ENCODE measurements around the gene SEPTIN1.
A peak's percentile ranks its signal among the peaks of the same experiment; 100 is the strongest.

Gene SEPTIN1

DNA sequence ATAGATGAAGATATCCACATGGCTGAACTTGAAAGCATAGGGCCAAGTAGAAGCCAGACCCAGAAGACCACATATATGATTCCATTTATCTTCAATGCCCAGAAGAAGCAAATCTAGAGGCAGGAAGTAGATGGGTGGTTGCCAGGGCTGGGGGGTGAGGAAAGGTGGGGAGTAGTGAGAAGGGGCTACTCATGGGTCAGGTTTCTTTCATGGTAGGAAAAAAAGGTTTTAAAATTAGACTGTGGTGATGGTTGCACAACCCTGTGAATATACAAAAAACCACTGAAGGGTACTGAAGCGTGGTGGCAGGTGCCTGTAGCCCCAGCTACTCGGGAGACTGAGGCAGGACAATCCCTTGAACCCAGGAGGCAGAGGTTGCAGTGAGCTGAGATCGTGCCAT, 32.7 kb downstream of the SEPTIN1 start:
- ChIA-PET CTCF (interaction anchor here (1.1 kb wide), 2 partner anchors 53 to 60 kb away, joined by 3 read pairs; no protein-coding TSS in a partner anchor), POLR2A (interaction anchor here (0.7 kb wide), 1 partner anchor 703 kb away, joined by 7 read pairs; no protein-coding TSS in a partner anchor)
- Histone ChIP-seq H3K27ac (ENCODE audit: extremely low read depth, low read depth, low read length) (no peak overlapping the region), H3K36me3 (ENCODE audit: control insufficient read depth in 2 of 2, insufficient read depth in 1 of 2, low read length in 2 of 2) (peaks cover 5 to 45% of the 10 kb centered on the region in 2 experiments; a peak in 2 of 3 replicates), H3K9me3 (ENCODE audit: control insufficient read depth, insufficient read depth, low read depth, low read length) (no peaks in the 10 kb centered on the region), H3K4me3 (ENCODE audit: low read depth, low read length) (no peak overlapping the region), H3K4me1 (ENCODE audit: control insufficient read depth, insufficient read depth, low read length) (no peaks in the 10 kb centered on the region)
- TF ChIP-seq, protein P1, sequence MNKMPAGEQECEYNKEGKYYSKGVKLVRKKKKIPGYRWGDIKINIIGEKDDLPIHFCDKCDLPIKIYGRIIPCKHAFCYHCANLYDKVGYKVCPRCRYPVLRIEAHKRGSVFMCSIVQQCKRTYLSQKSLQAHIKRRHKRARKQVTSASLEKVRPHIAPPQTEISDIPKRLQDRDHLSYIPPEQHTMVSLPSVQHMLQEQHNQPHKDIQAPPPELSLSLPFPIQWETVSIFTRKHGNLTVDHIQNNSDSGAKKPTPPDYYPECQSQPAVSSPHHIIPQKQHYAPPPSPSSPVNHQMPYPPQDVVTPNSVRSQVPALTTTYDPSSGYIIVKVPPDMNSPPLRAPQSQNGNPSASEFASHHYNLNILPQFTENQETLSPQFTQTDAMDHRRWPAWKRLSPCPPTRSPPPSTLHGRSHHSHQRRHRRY (tag by site-specific recombination; IDR thresholded peaks at IDR 0.05) = no peak
- TF ChIP-seq ZNF548 (tag by site-specific recombination; IDR thresholded peaks at IDR 0.05) (no peak), ZNF837 (tag by site-specific recombination; IDR thresholded peaks at IDR 0.05) (no peak), ZNF302 (tag by site-specific recombination; IDR thresholded peaks at IDR 0.05; ENCODE audit: low read depth) (no peak), ZNF19 (tag by site-specific recombination; IDR thresholded peaks at IDR 0.05; ENCODE audit: low read depth) (no peak), ZNF404 (tag by site-specific recombination; IDR thresholded peaks at IDR 0.05) (no peak), ZNF501 (tag by site-specific recombination; IDR thresholded peaks at IDR 0.05) (no peak), ZNF521 (tag by site-specific recombination; IDR thresholded peaks at IDR 0.05) (no peak), ZBTB17 (tag by site-specific recombination; IDR thresholded peaks at IDR 0.05) (peak; percentile 31; the same call in 1 of the 2 replicates), ZXDB (tag by site-specific recombination; IDR thresholded peaks at IDR 0.05) (no peak)
- TF ChIP-seq, protein P2, sequence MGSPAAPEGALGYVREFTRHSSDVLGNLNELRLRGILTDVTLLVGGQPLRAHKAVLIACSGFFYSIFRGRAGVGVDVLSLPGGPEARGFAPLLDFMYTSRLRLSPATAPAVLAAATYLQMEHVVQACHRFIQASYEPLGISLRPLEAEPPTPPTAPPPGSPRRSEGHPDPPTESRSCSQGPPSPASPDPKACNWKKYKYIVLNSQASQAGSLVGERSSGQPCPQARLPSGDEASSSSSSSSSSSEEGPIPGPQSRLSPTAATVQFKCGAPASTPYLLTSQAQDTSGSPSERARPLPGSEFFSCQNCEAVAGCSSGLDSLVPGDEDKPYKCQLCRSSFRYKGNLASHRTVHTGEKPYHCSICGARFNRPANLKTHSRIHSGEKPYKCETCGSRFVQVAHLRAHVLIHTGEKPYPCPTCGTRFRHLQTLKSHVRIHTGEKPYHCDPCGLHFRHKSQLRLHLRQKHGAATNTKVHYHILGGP (tag by site-specific recombination; IDR thresholded peaks at IDR 0.05) = no peak
- TF ChIP-seq, protein P3, sequence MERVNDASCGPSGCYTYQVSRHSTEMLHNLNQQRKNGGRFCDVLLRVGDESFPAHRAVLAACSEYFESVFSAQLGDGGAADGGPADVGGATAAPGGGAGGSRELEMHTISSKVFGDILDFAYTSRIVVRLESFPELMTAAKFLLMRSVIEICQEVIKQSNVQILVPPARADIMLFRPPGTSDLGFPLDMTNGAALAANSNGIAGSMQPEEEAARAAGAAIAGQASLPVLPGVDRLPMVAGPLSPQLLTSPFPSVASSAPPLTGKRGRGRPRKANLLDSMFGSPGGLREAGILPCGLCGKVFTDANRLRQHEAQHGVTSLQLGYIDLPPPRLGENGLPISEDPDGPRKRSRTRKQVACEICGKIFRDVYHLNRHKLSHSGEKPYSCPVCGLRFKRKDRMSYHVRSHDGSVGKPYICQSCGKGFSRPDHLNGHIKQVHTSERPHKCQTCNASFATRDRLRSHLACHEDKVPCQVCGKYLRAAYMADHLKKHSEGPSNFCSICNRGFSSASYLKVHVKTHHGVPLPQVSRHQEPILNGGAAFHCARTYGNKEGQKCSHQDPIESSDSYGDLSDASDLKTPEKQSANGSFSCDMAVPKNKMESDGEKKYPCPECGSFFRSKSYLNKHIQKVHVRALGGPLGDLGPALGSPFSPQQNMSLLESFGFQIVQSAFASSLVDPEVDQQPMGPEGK (tag by site-specific recombination; IDR thresholded peaks at IDR 0.05) = peak; percentile 36; the same call in 1 of the 2 replicates
- TF ChIP-seq, protein P4, sequence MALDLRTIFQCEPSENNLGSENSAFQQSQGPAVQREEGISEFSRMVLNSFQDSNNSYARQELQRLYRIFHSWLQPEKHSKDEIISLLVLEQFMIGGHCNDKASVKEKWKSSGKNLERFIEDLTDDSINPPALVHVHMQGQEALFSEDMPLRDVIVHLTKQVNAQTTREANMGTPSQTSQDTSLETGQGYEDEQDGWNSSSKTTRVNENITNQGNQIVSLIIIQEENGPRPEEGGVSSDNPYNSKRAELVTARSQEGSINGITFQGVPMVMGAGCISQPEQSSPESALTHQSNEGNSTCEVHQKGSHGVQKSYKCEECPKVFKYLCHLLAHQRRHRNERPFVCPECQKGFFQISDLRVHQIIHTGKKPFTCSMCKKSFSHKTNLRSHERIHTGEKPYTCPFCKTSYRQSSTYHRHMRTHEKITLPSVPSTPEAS (tag by site-specific recombination; IDR thresholded peaks at IDR 0.05) = no peak

DNA sequence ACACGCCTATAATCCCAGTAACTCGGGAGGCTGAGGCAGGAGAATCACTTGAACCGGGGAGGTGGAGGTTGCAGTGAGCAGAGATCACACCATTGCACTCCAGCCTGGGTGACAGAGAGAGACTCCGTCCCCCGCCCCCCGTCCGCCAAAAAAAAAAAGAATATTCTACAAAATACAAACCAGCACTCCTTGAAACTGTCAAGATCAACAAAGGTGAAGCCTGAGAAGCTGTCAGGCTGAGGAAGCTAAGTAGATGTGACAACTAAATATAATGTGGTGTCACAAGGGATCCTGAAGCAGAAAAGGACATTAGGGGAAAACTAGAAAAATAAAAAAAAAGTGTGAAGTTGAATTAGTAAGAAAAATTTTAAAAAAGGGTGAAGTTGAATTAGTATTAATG, 33.4 kb downstream of the SEPTIN1 start:
- Histone ChIP-seq H3K27ac (ENCODE audit: extremely low read depth, low read depth, low read length) (no peak overlapping the region), H3K36me3 (ENCODE audit: control insufficient read depth in 2 of 2, insufficient read depth in 1 of 2, low read length in 2 of 2) (peaks cover 5 to 43% of the 10 kb centered on the region in 2 experiments; a peak in 2 of 3 replicates), H3K4me3 (ENCODE audit: low read depth, low read length) (no peak overlapping the region), H3K9me3 (ENCODE audit: control insufficient read depth, insufficient read depth, low read depth, low read length) (no peaks in the 10 kb centered on the region), H3K4me1 (ENCODE audit: control insufficient read depth, insufficient read depth, low read length) (no peaks in the 10 kb centered on the region)
- TF ChIP-seq, protein P5, sequence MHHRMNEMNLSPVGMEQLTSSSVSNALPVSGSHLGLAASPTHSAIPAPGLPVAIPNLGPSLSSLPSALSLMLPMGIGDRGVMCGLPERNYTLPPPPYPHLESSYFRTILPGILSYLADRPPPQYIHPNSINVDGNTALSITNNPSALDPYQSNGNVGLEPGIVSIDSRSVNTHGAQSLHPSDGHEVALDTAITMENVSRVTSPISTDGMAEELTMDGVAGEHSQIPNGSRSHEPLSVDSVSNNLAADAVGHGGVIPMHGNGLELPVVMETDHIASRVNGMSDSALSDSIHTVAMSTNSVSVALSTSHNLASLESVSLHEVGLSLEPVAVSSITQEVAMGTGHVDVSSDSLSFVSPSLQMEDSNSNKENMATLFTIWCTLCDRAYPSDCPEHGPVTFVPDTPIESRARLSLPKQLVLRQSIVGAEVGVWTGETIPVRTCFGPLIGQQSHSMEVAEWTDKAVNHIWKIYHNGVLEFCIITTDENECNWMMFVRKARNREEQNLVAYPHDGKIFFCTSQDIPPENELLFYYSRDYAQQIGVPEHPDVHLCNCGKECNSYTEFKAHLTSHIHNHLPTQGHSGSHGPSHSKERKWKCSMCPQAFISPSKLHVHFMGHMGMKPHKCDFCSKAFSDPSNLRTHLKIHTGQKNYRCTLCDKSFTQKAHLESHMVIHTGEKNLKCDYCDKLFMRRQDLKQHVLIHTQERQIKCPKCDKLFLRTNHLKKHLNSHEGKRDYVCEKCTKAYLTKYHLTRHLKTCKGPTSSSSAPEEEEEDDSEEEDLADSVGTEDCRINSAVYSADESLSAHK (tag by site-specific recombination; IDR thresholded peaks at IDR 0.05) = peak; percentile 83
- TF ChIP-seq YY1 (tag by site-specific recombination; IDR thresholded peaks at IDR 0.05) = no peak
- TF ChIP-seq, protein P6, sequence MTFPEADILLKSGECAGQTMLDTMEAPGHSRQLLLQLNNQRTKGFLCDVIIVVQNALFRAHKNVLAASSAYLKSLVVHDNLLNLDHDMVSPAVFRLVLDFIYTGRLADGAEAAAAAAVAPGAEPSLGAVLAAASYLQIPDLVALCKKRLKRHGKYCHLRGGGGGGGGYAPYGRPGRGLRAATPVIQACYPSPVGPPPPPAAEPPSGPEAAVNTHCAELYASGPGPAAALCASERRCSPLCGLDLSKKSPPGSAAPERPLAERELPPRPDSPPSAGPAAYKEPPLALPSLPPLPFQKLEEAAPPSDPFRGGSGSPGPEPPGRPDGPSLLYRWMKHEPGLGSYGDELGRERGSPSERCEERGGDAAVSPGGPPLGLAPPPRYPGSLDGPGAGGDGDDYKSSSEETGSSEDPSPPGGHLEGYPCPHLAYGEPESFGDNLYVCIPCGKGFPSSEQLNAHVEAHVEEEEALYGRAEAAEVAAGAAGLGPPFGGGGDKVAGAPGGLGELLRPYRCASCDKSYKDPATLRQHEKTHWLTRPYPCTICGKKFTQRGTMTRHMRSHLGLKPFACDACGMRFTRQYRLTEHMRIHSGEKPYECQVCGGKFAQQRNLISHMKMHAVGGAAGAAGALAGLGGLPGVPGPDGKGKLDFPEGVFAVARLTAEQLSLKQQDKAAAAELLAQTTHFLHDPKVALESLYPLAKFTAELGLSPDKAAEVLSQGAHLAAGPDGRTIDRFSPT (tag by site-specific recombination; IDR thresholded peaks at IDR 0.05) = no peak
- CTCF ChIA-PET = interaction anchor here (1.1 kb wide), 1 partner anchor 61 kb away, joined by 3 read pairs; no protein-coding TSS in a partner anchor
- POLR2A ChIA-PET = no interaction called here

Data from HEK293 (cell line).